PC-9 (cell line): Measurements from ENCODE around the gene UVSSA.

Experiments
- EZH2 ChIP-seq: fragments of 200-600 bp; sonication (generic); IDR thresholded peaks from 2 replicates; pipeline ENCODE4 v1.8.0; 2017; ENCODE audit warnings: antibody characterized with exemption, low read depth
- TF ChIP-seq, protein P1 (sequence below): fragments of 200-600 bp; sonication (generic); conservative IDR thresholded peaks from 2 replicates; pipeline ENCODE4 v1.6.1; 2017; ENCODE audit warnings: mixed run types, antibody characterized with exemption, mild to moderate bottlenecking, moderate library complexity

DNA sequence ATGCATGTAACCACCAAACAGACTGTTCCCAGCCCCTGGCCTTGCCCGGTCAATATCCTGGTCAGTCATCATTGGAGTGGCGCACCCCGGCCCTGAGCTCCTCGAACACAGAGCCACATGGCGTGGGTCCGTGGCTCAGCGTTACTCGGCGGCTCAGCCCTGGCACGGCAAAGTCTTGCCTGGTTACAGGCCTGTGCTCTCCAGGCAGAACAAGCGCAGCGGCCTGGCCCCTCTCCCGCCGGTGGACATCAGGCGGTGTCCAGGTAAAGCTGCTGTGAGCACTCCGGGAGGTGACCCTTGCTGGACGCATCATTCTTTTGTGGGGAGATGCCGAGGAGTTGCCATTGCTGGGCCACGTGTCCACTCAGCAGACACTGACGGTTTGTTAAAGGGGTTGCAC, 6.1 kb upstream of the UVSSA start:
- TF ChIP-seq, protein P1, sequence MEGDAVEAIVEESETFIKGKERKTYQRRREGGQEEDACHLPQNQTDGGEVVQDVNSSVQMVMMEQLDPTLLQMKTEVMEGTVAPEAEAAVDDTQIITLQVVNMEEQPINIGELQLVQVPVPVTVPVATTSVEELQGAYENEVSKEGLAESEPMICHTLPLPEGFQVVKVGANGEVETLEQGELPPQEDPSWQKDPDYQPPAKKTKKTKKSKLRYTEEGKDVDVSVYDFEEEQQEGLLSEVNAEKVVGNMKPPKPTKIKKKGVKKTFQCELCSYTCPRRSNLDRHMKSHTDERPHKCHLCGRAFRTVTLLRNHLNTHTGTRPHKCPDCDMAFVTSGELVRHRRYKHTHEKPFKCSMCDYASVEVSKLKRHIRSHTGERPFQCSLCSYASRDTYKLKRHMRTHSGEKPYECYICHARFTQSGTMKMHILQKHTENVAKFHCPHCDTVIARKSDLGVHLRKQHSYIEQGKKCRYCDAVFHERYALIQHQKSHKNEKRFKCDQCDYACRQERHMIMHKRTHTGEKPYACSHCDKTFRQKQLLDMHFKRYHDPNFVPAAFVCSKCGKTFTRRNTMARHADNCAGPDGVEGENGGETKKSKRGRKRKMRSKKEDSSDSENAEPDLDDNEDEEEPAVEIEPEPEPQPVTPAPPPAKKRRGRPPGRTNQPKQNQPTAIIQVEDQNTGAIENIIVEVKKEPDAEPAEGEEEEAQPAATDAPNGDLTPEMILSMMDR: no peak
- TF ChIP-seq EZH2: no peak
